ENCODE results near the gene ADM.

DNA sequence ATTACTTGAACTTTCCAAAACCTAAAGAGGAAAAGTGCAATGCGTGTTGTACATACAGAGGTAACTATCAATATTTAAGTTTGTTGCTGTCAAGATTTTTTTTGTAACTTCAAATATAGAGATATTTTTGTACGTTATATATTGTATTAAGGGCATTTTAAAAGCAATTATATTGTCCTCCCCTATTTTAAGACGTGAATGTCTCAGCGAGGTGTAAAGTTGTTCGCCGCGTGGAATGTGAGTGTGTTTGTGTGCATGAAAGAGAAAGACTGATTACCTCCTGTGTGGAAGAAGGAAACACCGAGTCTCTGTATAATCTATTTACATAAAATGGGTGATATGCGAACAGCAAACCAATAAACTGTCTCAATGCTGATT lies 2.1 kb downstream of the ADM start:
- TF ChIP-seq, protein P1, sequence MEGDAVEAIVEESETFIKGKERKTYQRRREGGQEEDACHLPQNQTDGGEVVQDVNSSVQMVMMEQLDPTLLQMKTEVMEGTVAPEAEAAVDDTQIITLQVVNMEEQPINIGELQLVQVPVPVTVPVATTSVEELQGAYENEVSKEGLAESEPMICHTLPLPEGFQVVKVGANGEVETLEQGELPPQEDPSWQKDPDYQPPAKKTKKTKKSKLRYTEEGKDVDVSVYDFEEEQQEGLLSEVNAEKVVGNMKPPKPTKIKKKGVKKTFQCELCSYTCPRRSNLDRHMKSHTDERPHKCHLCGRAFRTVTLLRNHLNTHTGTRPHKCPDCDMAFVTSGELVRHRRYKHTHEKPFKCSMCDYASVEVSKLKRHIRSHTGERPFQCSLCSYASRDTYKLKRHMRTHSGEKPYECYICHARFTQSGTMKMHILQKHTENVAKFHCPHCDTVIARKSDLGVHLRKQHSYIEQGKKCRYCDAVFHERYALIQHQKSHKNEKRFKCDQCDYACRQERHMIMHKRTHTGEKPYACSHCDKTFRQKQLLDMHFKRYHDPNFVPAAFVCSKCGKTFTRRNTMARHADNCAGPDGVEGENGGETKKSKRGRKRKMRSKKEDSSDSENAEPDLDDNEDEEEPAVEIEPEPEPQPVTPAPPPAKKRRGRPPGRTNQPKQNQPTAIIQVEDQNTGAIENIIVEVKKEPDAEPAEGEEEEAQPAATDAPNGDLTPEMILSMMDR (IDR thresholded peaks at IDR 0.05), result no peak
- TF ChIP-seq POLR2A (IDR thresholded peaks at IDR 0.05), result no peak

Measured in body of pancreas (tissue), 4 donors.